Neuronal stem cell (in vitro differentiated cells): ENCODE results near the gene CAMTA1.
A peak's percentile ranks its signal among the peaks of the same experiment; 100 is the strongest.
"Not testable (repeated sequence)": the region's sequence is repeated elsewhere in the genome, so short reads cannot be mapped to it uniquely, and the experiment has no call there.

Source experiments
- DNase-seq: peaks from one replicate; pipeline ENCODE4 v3.0.0-alpha.2; 2013; ENCODE audit warnings: low spot score
- H2AFZ ChIP-seq: one replicate; pipeline ENCODE4 v1.6.1; 2013; ENCODE audit warnings: mild to moderate bottlenecking, low read length, inconsistent platforms
- H2AK5ac ChIP-seq: 2 replicates; pipeline ENCODE4 v1.6.1; 2013; ENCODE audit warnings: low read depth, mild to moderate bottlenecking, inconsistent platforms, low read length, moderate library complexity, mixed read lengths
- H2BK120ac ChIP-seq: 2 replicates; pipeline ENCODE4 v1.6.1; 2013; ENCODE audit warnings: low read depth, mild to moderate bottlenecking, inconsistent platforms, low read length, moderate library complexity, mixed read lengths
- H2BK12ac ChIP-seq: one replicate; pipeline ENCODE4 v1.6.1; 2013; ENCODE audit warnings: low read length, inconsistent platforms
- H2BK15ac ChIP-seq: 2 replicates; pipeline ENCODE4 v1.6.1; 2013; ENCODE audit warnings: mild to moderate bottlenecking, low read length, inconsistent platforms, mixed read lengths
- H2BK5ac ChIP-seq: one replicate; pipeline ENCODE4 v1.6.1; 2013; ENCODE audit warnings: inconsistent platforms, mild to moderate bottlenecking, low read length, moderate library complexity
- H3K14ac ChIP-seq: one replicate; pipeline ENCODE4 v1.6.1; 2013; ENCODE audit warnings: low read length, inconsistent platforms
- H3K18ac ChIP-seq: 2 replicates; pipeline ENCODE4 v1.6.1; 2013; ENCODE audit warnings: low read length, inconsistent platforms
- H3K23ac ChIP-seq: 2 replicates; pipeline ENCODE4 v1.6.1; 2013; ENCODE audit warnings: low read depth, mild to moderate bottlenecking, mixed read lengths, low read length, inconsistent platforms; ENCODE audit not compliant: poor library complexity
- H3K27ac ChIP-seq: replicated peaks from 3 replicates; pipeline ENCODE4 v1.5.1; 2013; ENCODE audit warnings: low read length, inconsistent platforms
- H3K27me3 ChIP-seq, 3 experiments: 2 replicates each; pipeline ENCODE4 v1.6.1; 2013; ENCODE audit warnings: low read length in 3 of 3, mild to moderate bottlenecking in 2 of 3, inconsistent platforms in 1 of 3, low read depth in 1 of 3, mixed read lengths in 1 of 3, moderate library complexity in 1 of 3; ENCODE audit not compliant: control insufficient read depth in 3 of 3, insufficient read depth in 3 of 3
- H3K36me3 ChIP-seq, 2 donors: replicated peaks in 1 of 2; 2 replicates each; pipeline ENCODE4 v1.6.1; 2013; ENCODE audit warnings: low read length in 2 of 2; ENCODE audit not compliant: control insufficient read depth in 2 of 2, insufficient read depth in 2 of 2
- H3K4ac ChIP-seq: 2 replicates; pipeline ENCODE4 v1.6.1; 2013; ENCODE audit warnings: inconsistent platforms, mild to moderate bottlenecking, low read length, moderate library complexity
- H3K4me1 ChIP-seq, 2 donors: 1 replicate in 1 of 2; 2 replicates in 1 of 2; pipeline ENCODE4 v1.6.1; 2013; ENCODE audit warnings: low read length in 2 of 2, low read depth in 1 of 2; ENCODE audit not compliant: control insufficient read depth in 2 of 2, insufficient read depth in 1 of 2
- H3K4me2 ChIP-seq: one replicate; pipeline ENCODE4 v1.6.1; 2013; ENCODE audit warnings: mild to moderate bottlenecking, low read length, inconsistent platforms; ENCODE audit not compliant: insufficient read depth, poor library complexity, severe bottlenecking
- H3K4me3 ChIP-seq, 2 donors: 2 replicates each; pipeline ENCODE4 v1.5.1; 2013; ENCODE audit warnings: low read length in 2 of 2, mild to moderate bottlenecking in 2 of 2, inconsistent platforms in 1 of 2, moderate library complexity in 1 of 2
- H3K79me1 ChIP-seq: one replicate; pipeline ENCODE4 v1.6.1; 2013; ENCODE audit warnings: low read depth, mild to moderate bottlenecking, inconsistent platforms, low read length, moderate library complexity
- H3K9ac ChIP-seq: one replicate; pipeline ENCODE4 v1.6.1; 2013; ENCODE audit warnings: mild to moderate bottlenecking, low read depth, low read length, inconsistent platforms; ENCODE audit not compliant: poor library complexity
- H3K9me3 ChIP-seq, 2 donors: replicated peaks in 1 of 2; 2 replicates each; pipeline versions ENCODE3 to v1.6.1; 2013; ENCODE audit warnings: low read length in 2 of 2, mild to moderate bottlenecking in 2 of 2, inconsistent platforms in 1 of 2, low read depth in 1 of 2, mixed read lengths in 1 of 2, moderate library complexity in 1 of 2; ENCODE audit not compliant: control insufficient read depth in 2 of 2, insufficient read depth in 1 of 2
- H4K8ac ChIP-seq: one replicate; pipeline ENCODE4 v1.6.1; 2013; ENCODE audit warnings: low read depth, mild to moderate bottlenecking, inconsistent platforms, low read length, moderate library complexity
- H4K91ac ChIP-seq: one replicate; pipeline ENCODE4 v1.6.1; 2013; ENCODE audit warnings: low read length, low read depth, mild to moderate bottlenecking, inconsistent platforms; ENCODE audit not compliant: poor library complexity
- WGBS, 2 donors: extraction: QIAGEN DNeasy Blood & Tissue Kit; methylation state at CpG; one replicate each; pipeline ENCODE4 v1.1.7; 2013; ENCODE audit warnings: missing lambda C conversion rate in 2 of 2, mixed read lengths in 1 of 2; ENCODE audit not compliant: insufficient read length in 2 of 2, insufficient replicate concordance in 1 of 2; ENCODE audit errors: extremely low coverage in 2 of 2; 5-methylcytosine and 5-hydroxymethylcytosine counted together

Gene CAMTA1

DNA sequence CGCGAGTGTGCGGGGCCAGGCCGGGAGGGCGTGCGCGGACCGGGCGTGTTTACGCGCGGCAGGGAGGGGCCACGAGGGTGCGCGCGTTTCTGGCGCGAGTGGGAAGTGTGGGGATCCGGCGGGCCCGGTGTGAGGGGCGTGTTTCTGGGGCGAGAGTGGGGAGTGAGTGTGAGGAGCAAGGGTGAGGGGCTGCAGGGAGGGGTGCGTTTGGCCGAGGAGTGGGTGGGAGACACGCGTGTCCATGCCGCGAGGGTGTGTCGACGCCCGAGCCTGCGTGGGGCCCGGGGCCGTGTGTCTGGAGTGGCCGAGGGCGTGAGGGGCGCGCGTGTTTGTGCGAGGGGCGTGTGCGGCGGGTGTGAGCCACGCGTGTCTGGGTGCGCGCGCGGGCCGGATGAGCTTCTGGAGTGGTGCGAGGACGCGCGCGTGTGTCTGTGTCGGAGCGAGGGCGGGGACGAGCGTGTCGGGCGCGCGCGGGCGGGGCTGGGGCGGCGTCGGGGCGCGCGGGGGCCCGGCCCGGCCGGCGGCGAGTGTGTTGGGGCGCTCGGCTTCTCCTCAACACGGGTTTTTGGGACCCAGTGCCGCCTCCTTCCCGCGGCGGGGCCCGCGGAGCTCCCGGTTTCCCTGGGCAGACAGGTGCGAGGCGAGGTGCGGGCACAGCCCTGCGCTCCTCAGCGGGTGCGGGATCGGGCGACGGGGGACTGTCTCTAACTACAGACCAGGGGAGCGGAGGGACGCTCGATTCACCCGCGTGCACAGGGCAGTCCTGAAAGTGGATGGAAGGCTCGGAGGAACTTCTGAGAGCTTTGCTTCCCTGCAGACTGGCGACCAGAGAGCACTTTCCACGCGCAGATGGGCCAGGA lies 920.0 kb downstream of the CAMTA1 start:
- Histone ChIP-seq H3K9ac (peak overlapping the region; percentile 94), H3K79me1 (no peaks in the 10 kb centered on the region), H2AFZ (peak overlapping the region; percentile 45), H3K4ac (no peak overlapping the region), H2BK5ac (no peak overlapping the region), H3K4me3 (peak overlapping the region; percentile 70 to 86), H3K36me3 (peaks cover 0 to 13% of the 10 kb centered on the region in 2 donors), H3K14ac (peak overlapping the region; percentile 77), H3K9me3 (peaks cover 0 to 2% of the 10 kb centered on the region in 2 donors), H2BK12ac (no peak overlapping the region), H4K91ac (no peak overlapping the region), H3K23ac (peak overlapping the region; percentile 99), H2AK5ac (peak overlapping the region; percentile 72), H3K4me1 (peaks cover 14 to 19% of the 10 kb centered on the region in 2 donors), H4K8ac (peak overlapping the region; percentile 73), H3K4me2 (peak overlapping the region; percentile 75), H3K27ac (no peak overlapping the region), H3K27me3 (peaks cover 2 to 23% (median 4%) of the 10 kb centered on the region in 3 experiments), H2BK15ac (no peak overlapping the region), H2BK120ac (no peak overlapping the region), H3K18ac (peak overlapping the region; percentile 93)
- DNase-seq = no peak
- no CpG with 5 or more reads among the region's 106 CpGs for WGBS, 2 donors

DNA sequence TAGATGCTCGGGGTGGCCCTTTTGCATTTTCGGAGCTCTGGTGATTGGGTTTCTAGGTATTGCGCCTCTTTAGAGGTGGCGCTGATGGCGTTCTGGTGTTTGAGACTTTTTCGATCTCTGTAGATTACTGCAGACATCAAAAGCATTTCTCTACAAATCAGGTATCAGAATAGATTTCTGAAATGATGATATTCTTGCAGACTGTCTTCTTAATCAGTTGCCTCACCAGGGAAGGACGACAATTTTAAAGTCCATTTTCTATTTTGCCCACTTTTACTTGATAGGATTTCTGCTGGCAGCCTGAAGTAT lies 920.6 kb downstream of the CAMTA1 start:
- Histone ChIP-seq H3K79me1 (no peaks in the 10 kb centered on the region), H2AK5ac (no peak overlapping the region), H4K91ac (no peak overlapping the region), H2BK5ac (no peak overlapping the region), H3K4me2 (no peak overlapping the region), H3K4me1 (peaks cover 14 to 19% of the 10 kb centered on the region in 2 donors), H3K9ac (no peak overlapping the region), H3K23ac (peak overlapping the region; percentile 2), H4K8ac (no peak overlapping the region), H2BK120ac (no peak overlapping the region), H3K14ac (no peak overlapping the region), H3K27ac (no peak overlapping the region), H2BK12ac (no peak overlapping the region), H3K18ac (no peak overlapping the region), H3K27me3 (peaks cover 2 to 23% (median 4%) of the 10 kb centered on the region in 3 experiments), H3K4ac (no peak overlapping the region), H3K4me3 (peak overlapping the region; percentile 70 to 71), H3K36me3 (peaks cover 0 to 13% of the 10 kb centered on the region in 2 donors), H3K9me3 (no peaks in the 10 kb centered on the region), H2AFZ (no peak overlapping the region), H2BK15ac (no peak overlapping the region)
- no CpG with 5 or more reads among the region's 7 CpGs for WGBS, 2 donors
- no peak for DNase-seq

DNA sequence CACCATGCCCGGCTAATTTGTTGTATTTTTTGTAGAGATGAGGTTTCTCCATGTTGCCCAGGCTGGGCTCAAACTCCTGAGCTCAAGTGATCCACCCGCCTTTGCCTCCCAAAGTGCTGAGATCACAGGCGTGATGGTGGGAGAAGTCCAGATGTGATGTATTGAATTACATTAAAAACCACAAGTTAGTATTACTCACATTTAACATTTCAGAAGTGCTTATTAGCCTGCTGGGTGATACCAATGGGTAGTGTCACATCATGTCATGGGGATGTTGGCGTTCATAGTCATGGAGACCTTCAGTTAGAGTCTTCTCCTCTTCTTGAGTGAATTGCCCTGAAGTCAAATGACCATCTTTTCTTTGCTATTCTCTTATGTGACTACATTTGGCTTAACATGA lies 922.3 kb downstream of the CAMTA1 start:
- H3K27me3 ChIP-seq = peaks cover 2 to 23% (median 4%) of the 10 kb centered on the region in 3 experiments
- no peak overlapping the region for H3K4ac ChIP-seq
- H2BK12ac ChIP-seq = no peak overlapping the region
- H3K27ac ChIP-seq = no peak overlapping the region
- H2BK15ac ChIP-seq = no peak overlapping the region
- H3K4me1 ChIP-seq = peaks cover 7 to 12% of the 10 kb centered on the region in 2 donors
- H3K18ac ChIP-seq = no peak overlapping the region
- no peak overlapping the region for H2AFZ ChIP-seq
- no peaks in the 10 kb centered on the region for H3K79me1 ChIP-seq
- no peak overlapping the region for H3K23ac ChIP-seq
- DNase-seq = no peak
- no peak overlapping the region for H2BK120ac ChIP-seq
- H4K91ac ChIP-seq = no peak overlapping the region
- H2AK5ac ChIP-seq = no peak overlapping the region
- no CpG with 5 or more reads among the region's 4 CpGs for WGBS, 2 donors
- H3K36me3 ChIP-seq = peaks cover 0 to 13% of the 10 kb centered on the region in 2 donors
- no peak overlapping the region for H4K8ac ChIP-seq
- no peak overlapping the region for H2BK5ac ChIP-seq
- no peak overlapping the region for H3K9ac ChIP-seq
- H3K14ac ChIP-seq = no peak overlapping the region
- no peak overlapping the region for H3K4me2 ChIP-seq
- no peaks in the 10 kb centered on the region for H3K9me3 ChIP-seq
- H3K4me3 ChIP-seq = no peak overlapping the region

DNA sequence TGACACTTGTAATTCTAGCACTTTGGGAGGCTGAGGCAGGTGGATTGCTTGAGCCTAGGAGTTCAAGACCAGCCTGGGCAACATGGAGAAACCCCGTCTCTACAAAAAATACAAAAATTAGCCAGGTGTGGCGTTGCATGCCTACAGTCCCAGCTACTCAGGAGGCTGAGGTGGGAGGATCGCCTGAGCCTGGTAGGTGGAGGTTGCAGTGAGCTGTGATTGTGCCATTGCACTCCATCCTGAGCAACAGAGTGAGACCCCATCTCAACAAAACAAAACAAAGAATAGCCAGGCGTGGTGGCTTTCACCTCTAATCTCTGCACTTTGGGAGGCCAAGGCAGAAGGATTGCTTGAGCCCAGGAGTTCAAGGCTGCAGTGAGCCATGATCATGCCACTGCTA lies 922.8 kb downstream of the CAMTA1 start:
- not testable (repeated sequence) for H3K18ac ChIP-seq, H2BK12ac ChIP-seq, DNase-seq, H4K8ac ChIP-seq, H3K9ac ChIP-seq, H3K14ac ChIP-seq, H3K4me3 ChIP-seq, H3K23ac ChIP-seq, H2BK15ac ChIP-seq, H2BK5ac ChIP-seq, H3K9me3 ChIP-seq, H2AFZ ChIP-seq, H4K91ac ChIP-seq, H2BK120ac ChIP-seq, H2AK5ac ChIP-seq, H3K27ac ChIP-seq, H3K79me1 ChIP-seq, H3K4me1 ChIP-seq, H3K4ac ChIP-seq, H3K4me2 ChIP-seq
- Histone ChIP-seq H3K36me3 (peaks cover 2 to 13% of the 10 kb centered on the region in 2 donors), H3K27me3 (peaks cover 0 to 18% (median 2%) of the 10 kb centered on the region in 3 experiments)
- WGBS, 2 donors = no CpG with 5 or more reads among the region's 4 CpGs
